ENCODE results near the gene LRRC37B.

DNA sequence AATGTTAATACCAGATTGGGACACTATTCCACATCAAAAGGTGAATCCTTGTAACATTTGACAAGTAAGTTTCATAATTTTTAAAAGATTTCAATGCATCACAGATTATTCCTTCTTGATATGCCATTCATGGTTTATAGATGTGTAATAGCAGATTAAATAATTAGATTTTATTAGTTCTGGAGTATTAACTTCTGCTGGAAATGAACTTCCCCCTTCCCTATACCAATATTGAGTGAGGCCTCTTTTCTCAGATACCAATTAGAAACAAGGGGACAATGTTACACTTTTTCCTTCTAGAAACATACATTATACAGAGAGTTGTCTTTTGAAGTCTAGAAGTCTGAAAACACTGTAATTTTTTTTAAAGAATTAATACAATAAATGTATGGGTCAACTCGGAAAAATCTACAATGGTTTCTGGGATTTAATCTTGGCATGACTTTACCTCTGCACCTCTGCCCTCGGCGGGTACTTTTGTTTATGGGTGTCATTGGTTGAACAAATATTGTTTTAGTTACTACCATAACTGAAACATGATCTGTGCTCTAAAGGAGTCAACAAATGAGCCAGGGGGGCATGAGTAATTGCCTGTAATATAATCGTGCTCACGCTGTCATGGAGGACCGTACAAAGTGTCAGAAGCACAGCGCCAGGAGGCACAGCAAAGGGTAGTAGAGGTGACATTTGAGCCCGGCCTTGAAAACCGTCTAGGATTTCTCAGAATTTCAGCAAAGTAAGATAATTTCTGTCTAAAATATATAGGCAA, 8.2 kb downstream of the LRRC37B start:
- TF ChIP-seq CTCF (IDR thresholded peaks at IDR 0.05) (no peak), EZH2 (IDR thresholded peaks at IDR 0.05; ENCODE audit: borderline replicate concordance, insufficient read depth, low read depth, low read length, poor library complexity, severe bottlenecking) (no peak)

All from B cell (primary cell).